C4-2B (cell line): ENCODE results near the gene NALCN.

Source experiments
- H3K27ac ChIP-seq: fragments of 450-650 bp; 2 replicates; pipeline ENCODE4 v1.5.1; 2017
- CTCF ChIP-seq: fragments of 450-650 bp; conservative IDR thresholded peaks from 2 replicates; pipeline ENCODE4 v1.5.1; 2017; ENCODE audit warnings: mild to moderate bottlenecking
- ZFX ChIP-seq: fragments of 450-650 bp; IDR thresholded peaks from 2 replicates; pipeline ENCODE4 v1.6.1; 2017

The NALCN gene

GRCh38 chr13:101425156-101425471 is 8.8 kb upstream of the NALCN start:
- TF ChIP-seq CTCF (no peak), ZFX (no peak)
- H3K27ac ChIP-seq, result no peak overlapping the region

DNA sequence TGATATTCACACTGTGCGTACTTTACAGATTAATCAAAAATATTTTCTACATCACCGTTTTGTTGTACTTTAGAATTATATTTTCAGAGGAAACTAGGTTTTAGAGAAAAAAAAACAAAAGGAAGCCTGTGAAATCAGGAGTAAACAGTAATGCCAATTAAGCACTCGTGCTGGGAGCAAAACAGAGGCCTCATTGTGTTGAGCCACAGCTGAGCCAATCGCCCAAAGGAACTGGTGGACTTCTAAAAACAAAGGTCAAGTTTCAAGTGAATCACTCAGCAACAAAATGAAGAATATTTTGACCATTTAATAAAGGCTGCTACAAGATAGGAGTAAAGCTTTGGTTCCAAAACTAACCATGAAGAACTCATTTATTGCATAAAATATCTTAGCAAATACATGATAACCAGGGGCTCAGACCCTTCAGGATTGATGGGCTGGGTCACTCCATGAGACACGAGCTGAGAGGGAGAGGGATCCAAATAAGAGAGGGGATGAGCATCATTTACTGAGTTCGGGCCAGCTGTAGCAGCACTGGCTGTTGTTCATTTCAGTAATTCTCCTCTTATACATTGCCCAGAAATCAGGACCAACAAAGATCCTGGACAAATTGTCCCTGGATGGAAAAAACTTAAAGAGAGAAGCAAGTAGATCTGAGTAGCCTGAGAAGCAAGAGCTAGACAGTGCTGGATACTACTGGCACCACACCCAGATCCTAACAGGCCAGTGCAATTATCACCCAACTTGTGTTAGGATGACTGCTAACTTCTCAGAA is 8.3 kb upstream of the NALCN start:
- no peak for TF ChIP-seq ZFX
- no peak for TF ChIP-seq CTCF
- H3K27ac ChIP-seq, result no peak overlapping the region

DNA sequence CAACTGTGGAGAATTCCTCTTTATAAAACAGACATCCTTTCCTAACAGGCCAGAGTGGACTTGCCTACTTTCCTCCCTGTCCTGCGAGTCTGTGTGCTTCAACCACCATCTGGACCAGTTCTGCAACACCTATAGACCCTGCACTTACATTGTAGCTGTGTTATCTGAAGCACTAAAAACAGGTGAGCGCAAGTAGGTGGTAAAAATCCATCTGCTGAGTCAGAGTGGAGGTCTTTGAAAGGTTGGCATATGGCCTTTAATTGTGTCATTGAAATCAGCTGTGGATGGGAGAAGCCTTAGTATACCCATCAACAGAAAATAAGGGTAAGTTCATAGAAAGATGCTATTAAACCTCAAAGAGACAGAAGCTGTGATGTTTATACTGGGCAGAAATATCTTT is 7.6 kb upstream of the NALCN start:
- no peak overlapping the region for H3K27ac ChIP-seq
- TF ChIP-seq ZFX (no peak), CTCF (no peak)

DNA sequence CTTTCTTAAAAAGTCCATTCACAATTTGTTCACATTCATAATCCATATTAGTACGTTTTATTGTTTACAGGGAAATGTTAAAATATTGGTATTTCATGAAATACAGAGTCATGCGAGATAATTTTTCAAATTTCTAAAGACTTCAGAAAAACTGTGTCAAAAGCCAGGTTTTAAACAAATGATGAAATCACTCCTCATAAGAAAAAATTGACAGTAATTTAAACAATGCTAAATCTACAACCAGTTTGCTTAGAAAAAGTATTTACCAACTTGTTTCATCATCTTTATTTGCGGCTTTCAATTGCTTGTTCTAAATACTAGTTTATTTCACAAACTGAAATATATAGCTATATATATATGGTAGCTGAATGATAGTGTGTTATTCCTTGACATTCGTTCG is 1.2 kb upstream of the NALCN start:
- no peak overlapping the region for H3K27ac ChIP-seq
- no peak for TF ChIP-seq ZFX
- TF ChIP-seq CTCF, result no peak

DNA sequence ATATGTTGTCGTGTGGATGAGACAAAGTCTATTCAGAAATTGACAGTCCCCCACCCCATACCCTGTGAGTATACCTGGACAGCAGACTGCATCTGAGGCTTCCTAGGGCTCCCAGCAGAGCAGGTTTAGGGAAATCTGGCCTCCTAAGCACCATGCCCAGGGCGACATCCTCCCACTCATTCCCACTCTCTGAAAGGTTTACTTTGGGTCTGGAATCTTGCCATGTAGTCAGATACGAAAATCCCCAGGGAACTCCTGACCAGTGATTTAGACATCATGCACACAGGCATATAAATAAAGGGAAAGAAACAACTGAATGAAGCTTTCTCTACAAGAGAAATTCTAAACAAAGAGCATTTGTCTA is 717 bp upstream of the NALCN start:
- TF ChIP-seq ZFX, result no peak
- no peak for TF ChIP-seq CTCF
- H3K27ac ChIP-seq, result no peak overlapping the region

DNA sequence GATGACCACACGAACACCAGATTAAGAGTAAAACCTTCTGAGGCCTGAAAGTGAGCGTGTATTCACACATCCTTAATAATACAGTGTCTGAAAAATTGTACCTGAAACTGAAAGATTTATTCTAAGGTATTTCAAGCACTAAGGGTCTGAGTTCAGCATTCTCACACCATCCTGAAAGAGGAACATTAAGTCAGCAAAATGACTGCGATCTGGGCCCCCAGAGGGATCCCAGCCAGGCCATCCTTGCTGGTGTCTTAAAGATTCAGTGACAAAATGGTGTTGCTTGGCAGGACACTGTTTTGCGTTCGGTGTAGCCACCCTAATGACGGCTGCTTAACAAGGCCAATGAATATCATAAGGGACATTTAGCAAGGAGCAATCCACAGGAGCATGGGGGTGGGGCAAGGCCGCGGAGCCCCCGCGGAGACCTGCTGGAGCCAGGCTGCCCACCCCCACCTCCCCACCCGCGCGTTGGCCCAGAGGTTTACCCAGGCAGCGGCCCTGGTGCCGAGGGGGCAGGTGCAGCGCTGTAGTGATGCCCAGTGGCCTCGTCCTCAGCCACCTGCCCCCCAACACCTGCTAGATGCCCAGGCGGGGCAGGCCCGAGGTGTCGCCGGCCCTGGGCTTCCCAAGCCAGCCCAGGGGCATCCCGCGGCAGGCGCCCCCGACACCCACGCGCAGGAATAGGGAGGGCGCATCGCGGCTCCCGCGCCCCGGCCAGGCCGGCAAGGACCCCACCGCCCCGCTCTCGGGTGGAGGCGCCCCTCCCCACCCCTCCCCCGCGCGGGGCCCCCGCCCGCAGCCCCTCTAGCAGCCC is 742 bp downstream of the NALCN start:
- H3K27ac ChIP-seq, result no peak overlapping the region
- TF ChIP-seq CTCF, result no peak
- no peak for TF ChIP-seq ZFX

DNA sequence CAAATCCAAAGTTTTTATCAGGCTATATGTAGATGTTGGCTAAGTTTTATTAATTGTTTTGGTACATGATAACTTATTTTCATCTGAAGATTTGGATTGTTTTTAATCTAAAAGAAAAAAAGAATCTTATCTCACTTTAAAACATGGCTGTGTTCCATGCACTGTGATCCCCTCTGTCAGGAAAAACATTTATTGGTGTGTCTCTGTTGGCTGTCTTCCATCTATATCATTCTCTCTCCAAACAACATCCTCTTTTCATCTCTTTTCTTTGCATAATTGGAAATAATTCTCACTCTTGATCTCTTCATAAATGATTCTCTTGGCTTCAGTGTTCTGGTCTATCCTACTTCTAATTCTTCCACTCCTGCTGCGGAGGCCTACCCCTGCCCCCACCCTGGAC is 4.2 kb downstream of the NALCN start:
- TF ChIP-seq ZFX, result no peak
- no peak for TF ChIP-seq CTCF
- H3K27ac ChIP-seq, result no peak overlapping the region
